ENCODE measurements around the gene ATP6V1G2. TPM values are rescaled to one million over a fixed set of nuclear protein-coding genes. Genes with fewer than 3 reads are reported as not detected.
"Not testable (repeated sequence)": the region's sequence is repeated elsewhere in the genome, so short reads cannot be mapped to it uniquely, and the experiment has no call there.

Gene ATP6V1G2
- total RNA-seq, 3 donors from 2014 or later, result 0.38 to 0.84 (median 0.58) TPM

GRCh38 chr6:31532644-31533454, 13.6 kb downstream of the ATP6V1G2 start:
- peaks cover 57% of the 10 kb centered on the region for H3K36me3 Mint-ChIP-seq (ENCODE audit: insufficient read depth)
- DNase-seq (no peak), ATAC-seq (no peak)
- H3K4me3 Mint-ChIP-seq, result no peak overlapping the region
- H3K4me1 Mint-ChIP-seq (ENCODE audit: low read depth), result peaks cover 29% of the 10 kb centered on the region
- H3K27me3 Mint-ChIP-seq (ENCODE audit: low read depth), result no peaks in the 10 kb centered on the region
- no peaks in the 10 kb centered on the region for H3K9me3 Mint-ChIP-seq

- H3K4me3 Mint-ChIP-seq, result no peak overlapping the region
- DNase-seq (no peak), ATAC-seq (no peak)
- no peaks in the 10 kb centered on the region for H3K9me3 Mint-ChIP-seq
- peaks cover 52% of the 10 kb centered on the region for H3K36me3 Mint-ChIP-seq (ENCODE audit: insufficient read depth)
- no peaks in the 10 kb centered on the region for H3K27me3 Mint-ChIP-seq (ENCODE audit: low read depth)
- peaks cover 24% of the 10 kb centered on the region for H3K4me1 Mint-ChIP-seq (ENCODE audit: low read depth)
Observed at GRCh38 chr6:31531771-31532643, 14.4 kb downstream of the ATP6V1G2 start.

- H3K4me3 Mint-ChIP-seq, result no peak overlapping the region
- H3K36me3 Mint-ChIP-seq (ENCODE audit: insufficient read depth), result peaks cover 47% of the 10 kb centered on the region
- no peaks in the 10 kb centered on the region for H3K9me3 Mint-ChIP-seq
- H3K4me1 Mint-ChIP-seq (ENCODE audit: low read depth), result peaks cover 19% of the 10 kb centered on the region
- no peak for DNase-seq
- ATAC-seq, result no peak
- no peaks in the 10 kb centered on the region for H3K27me3 Mint-ChIP-seq (ENCODE audit: low read depth)
Observed at GRCh38 chr6:31531162-31531561, 15.2 kb downstream of the ATP6V1G2 start.

- peaks cover 14% of the 10 kb centered on the region for H3K4me1 Mint-ChIP-seq (ENCODE audit: low read depth)
- DNase-seq (no peak), ATAC-seq (no peak)
- peaks cover 42% of the 10 kb centered on the region for H3K36me3 Mint-ChIP-seq (ENCODE audit: insufficient read depth)
- H3K9me3 Mint-ChIP-seq, result no peaks in the 10 kb centered on the region
- no peaks in the 10 kb centered on the region for H3K27me3 Mint-ChIP-seq (ENCODE audit: low read depth)
- no peak overlapping the region for H3K4me3 Mint-ChIP-seq
Observed at GRCh38 chr6:31530659-31531058, 15.7 kb downstream of the ATP6V1G2 start.

GRCh38 chr6:31529329-31530150, 16.9 kb downstream of the ATP6V1G2 start:
- no peak for DNase-seq
- H3K4me3 Mint-ChIP-seq, result no peak overlapping the region
- H3K36me3 Mint-ChIP-seq (ENCODE audit: insufficient read depth), result peaks cover 33% of the 10 kb centered on the region
- H3K9me3 Mint-ChIP-seq, result no peaks in the 10 kb centered on the region
- no peaks in the 10 kb centered on the region for H3K27me3 Mint-ChIP-seq (ENCODE audit: low read depth)
- peaks cover 13% of the 10 kb centered on the region for H3K4me1 Mint-ChIP-seq (ENCODE audit: low read depth)
- ATAC-seq, result peak; percentile 7 to 13

GRCh38 chr6:31528821-31529328, 17.5 kb downstream of the ATP6V1G2 start, which contains the start of gene MCCD1:
Gene MCCD1 (plus strand): TSS chr6:31528962. CDS start chr6:31529015, 53 bp downstream.
- H3K36me3 Mint-ChIP-seq (ENCODE audit: insufficient read depth), result peaks cover 30% of the 10 kb centered on the region
- H3K4me1 Mint-ChIP-seq (ENCODE audit: low read depth), result peaks cover 13% of the 10 kb centered on the region
- no peaks in the 10 kb centered on the region for H3K9me3 Mint-ChIP-seq
- H3K27me3 Mint-ChIP-seq (ENCODE audit: low read depth), result no peaks in the 10 kb centered on the region
- ATAC-seq (peak; percentile 6 to 21), DNase-seq (no peak)
- no peak within 1 kb of the TSS for H3K4me3 Mint-ChIP-seq

GRCh38 chr6:31528307-31528777, 18.1 kb downstream of the ATP6V1G2 start:
- DNase-seq (no peak), ATAC-seq (peak in 1 of 2 donors; percentile 6)
- H3K4me3 Mint-ChIP-seq, result no peak overlapping the region
- peaks cover 12% of the 10 kb centered on the region for H3K4me1 Mint-ChIP-seq (ENCODE audit: low read depth)
- H3K9me3 Mint-ChIP-seq, result no peaks in the 10 kb centered on the region
- H3K27me3 Mint-ChIP-seq (ENCODE audit: low read depth), result no peaks in the 10 kb centered on the region
- peaks cover 27% of the 10 kb centered on the region for H3K36me3 Mint-ChIP-seq (ENCODE audit: insufficient read depth)

GRCh38 chr6:31525932-31526591, 20.3 kb downstream of the ATP6V1G2 start:
- no peak for DNase-seq
- ATAC-seq, result peak in 1 of 2 donors; percentile 12
- Mint-ChIP-seq H3K9me3 (no peaks in the 10 kb centered on the region), H3K4me3 (no peak overlapping the region), H3K4me1 (ENCODE audit: low read depth) (peaks cover 2% of the 10 kb centered on the region), H3K36me3 (ENCODE audit: insufficient read depth) (peaks cover 17% of the 10 kb centered on the region), H3K27me3 (ENCODE audit: low read depth) (peaks cover 2% of the 10 kb centered on the region)

GRCh38 chr6:31525553-31525931, 20.9 kb downstream of the ATP6V1G2 start:
- peaks cover 12% of the 10 kb centered on the region for H3K36me3 Mint-ChIP-seq (ENCODE audit: insufficient read depth)
- DNase-seq, result no peak
- no peak for ATAC-seq
- H3K9me3 Mint-ChIP-seq, result no peaks in the 10 kb centered on the region
- H3K4me1 Mint-ChIP-seq (ENCODE audit: low read depth), result peaks cover 2% of the 10 kb centered on the region
- H3K4me3 Mint-ChIP-seq, result no peak overlapping the region
- peaks cover 2% of the 10 kb centered on the region for H3K27me3 Mint-ChIP-seq (ENCODE audit: low read depth)

GRCh38 chr6:31521835-31522234, 24.6 kb downstream of the ATP6V1G2 start:
- Mint-ChIP-seq H3K27me3 (ENCODE audit: low read depth) (peaks cover 2% of the 10 kb centered on the region), H3K4me1 (ENCODE audit: low read depth) (no peaks in the 10 kb centered on the region), H3K36me3 (ENCODE audit: insufficient read depth) (no peaks in the 10 kb centered on the region), H3K9me3 (no peaks in the 10 kb centered on the region), H3K4me3 (no peak overlapping the region)
- ATAC-seq (no peak), DNase-seq (no peak)

GRCh38 chr6:31513456-31514165, 32.8 kb downstream of the ATP6V1G2 start:
- peaks cover 20% of the 10 kb centered on the region for H3K36me3 Mint-ChIP-seq (ENCODE audit: insufficient read depth)
- no peaks in the 10 kb centered on the region for H3K27me3 Mint-ChIP-seq (ENCODE audit: low read depth)
- H3K4me1 Mint-ChIP-seq (ENCODE audit: low read depth), result no peaks in the 10 kb centered on the region
- no peaks in the 10 kb centered on the region for H3K9me3 Mint-ChIP-seq
- DNase-seq (no peak), ATAC-seq (no peak)
- no peak overlapping the region for H3K4me3 Mint-ChIP-seq

GRCh38 chr6:31510007-31510406, 36.4 kb downstream of the ATP6V1G2 start:
- DNase-seq, result no peak
- peaks cover 4% of the 10 kb centered on the region for H3K4me1 Mint-ChIP-seq (ENCODE audit: low read depth)
- H3K36me3 Mint-ChIP-seq (ENCODE audit: insufficient read depth), result peaks cover 32% of the 10 kb centered on the region
- H3K9me3 Mint-ChIP-seq, result no peaks in the 10 kb centered on the region
- no peak overlapping the region for H3K4me3 Mint-ChIP-seq
- H3K27me3 Mint-ChIP-seq (ENCODE audit: low read depth), result no peaks in the 10 kb centered on the region
- no peak for ATAC-seq

GRCh38 chr6:31509036-31509435, 37.4 kb downstream of the ATP6V1G2 start:
- ATAC-seq; H3K9me3 Mint-ChIP-seq; H3K4me3 Mint-ChIP-seq; DNase-seq; H3K4me1 Mint-ChIP-seq (ENCODE audit: low read depth); H3K27me3 Mint-ChIP-seq (ENCODE audit: low read depth): not testable (repeated sequence)
- H3K36me3 Mint-ChIP-seq (ENCODE audit: insufficient read depth), result peaks cover 32% of the 10 kb centered on the region

All from activated T-cell treated with anti-CD3 and anti-CD28 coated beads, Interleukin-2, amount 50 U/mL, for 4 hours (primary cell).